Kidney (tissue), 14 donors: ENCODE data around the gene CDH12. TPM values are rescaled to one million over a fixed set of nuclear protein-coding genes. Genes with fewer than 3 reads are reported as not detected.
A peak's percentile ranks its signal among the peaks of the same experiment; 100 is the strongest.

Source experiments
- DNase-seq, 5 donors: peaks; one replicate each; pipeline ENCODE4 v3.0.0-alpha.2; 2013 to 2020
- FAIRE-seq: peaks from 2 replicates; lab custom pipeline; 2012; peaks lifted over from hg19 to GRCh38; lab: Jason Lieb, UNC
- H3K27ac ChIP-seq, 2 donors: one replicate each; pipeline ENCODE4 v1.7.0; 2013; ENCODE audit warnings: low read depth in 2 of 2, low read length in 2 of 2, inconsistent platforms in 1 of 2
- H3K27me3 ChIP-seq: one replicate; pipeline ENCODE4 v1.7.1; 2013; ENCODE audit warnings: low read length, inconsistent platforms; ENCODE audit not compliant: control insufficient read depth, insufficient read depth
- H3K36me3 ChIP-seq, 3 donors: one replicate each; pipeline versions ENCODE4 v1.7.0 to v1.7.1; 2013; ENCODE audit warnings: low read length in 3 of 3, control low read depth in 1 of 3, inconsistent platforms in 1 of 3; ENCODE audit not compliant: insufficient read depth in 3 of 3, control insufficient read depth in 2 of 3
- H3K4me1 ChIP-seq, 3 donors: one replicate each; pipeline versions ENCODE4 v1.7.0 to v1.7.1; 2013; ENCODE audit warnings: low read length in 3 of 3, inconsistent platforms in 1 of 3, low read depth in 1 of 3; ENCODE audit not compliant: control insufficient read depth in 2 of 3, insufficient read depth in 2 of 3
- H3K4me3 ChIP-seq, 3 donors: one replicate each; pipeline versions ENCODE4 v1.7.0 to v1.8.1; 2013; ENCODE audit warnings: low read length in 3 of 3, control low read depth in 1 of 3, inconsistent platforms in 1 of 3
- H3K9ac ChIP-seq, 3 donors: one replicate each; pipeline versions ENCODE4 v1.7.0 to v1.7.1; 2013; ENCODE audit warnings: low read length in 3 of 3, control low read depth in 1 of 3, inconsistent platforms in 1 of 3
- H3K9me3 ChIP-seq, 3 donors: one replicate each; pipeline versions ENCODE4 v1.7.0 to v1.7.1; 2013; ENCODE audit warnings: low read length in 3 of 3, control low read depth in 1 of 3, inconsistent platforms in 1 of 3; ENCODE audit not compliant: control insufficient read depth in 2 of 3, insufficient read depth in 1 of 3
- intact Hi-C: fragments of 100-400 bp; cut with DNase I; formaldehyde crosslinking; loops from one replicate; pipeline ENCODE4 v1.11.1; 2022
- polyA plus RNA-seq: library from polyadenylated mRNA; stranded (reverse); fragments of 350-450 nt; fragmentation: Illumina TruSeq; extraction: RNeasy Lipid Tissue Mini Kit (QIAGEN cat#74804); gene quantifications from one replicate; pipeline ENCODE4 v1.2.3, GENCODE V29; 2014; ENCODE audit warnings: low read depth, low replicate concordance; ENCODE audit not compliant: insufficient read depth
- total RNA-seq: library from RNA; stranded (reverse); fragmentation: NEBNext Ultra II Directional; extraction: Animal tissue kit (Norgen Biotek cat#: 25700); gene quantifications from one replicate; pipeline ENCODE4 v1.2.1, GENCODE V29; 2021
- TF ChIP-seq, protein P1 (sequence below): IDR thresholded peaks from 3 replicates; pipeline ENCODE4 v1.5.1; 2012; ENCODE audit warnings: mild to moderate bottlenecking, moderate library complexity, borderline replicate concordance; ENCODE audit not compliant: insufficient read depth; ENCODE audit errors: extremely low read depth
- donor health status: control.
- donor health status: control.
- donor health status: control.
- donor health status: control.
- donor health status: control.
- donor health status: DM: yes; HTN: yes; CAD: no.
- donor health status: Normal renal cell carcinoma (clear cell type).

The CDH12 gene
- total and polyA plus RNA-seq, 2 donors from 2014 or later: 0.17 TPM; not detected in 1

DNA sequence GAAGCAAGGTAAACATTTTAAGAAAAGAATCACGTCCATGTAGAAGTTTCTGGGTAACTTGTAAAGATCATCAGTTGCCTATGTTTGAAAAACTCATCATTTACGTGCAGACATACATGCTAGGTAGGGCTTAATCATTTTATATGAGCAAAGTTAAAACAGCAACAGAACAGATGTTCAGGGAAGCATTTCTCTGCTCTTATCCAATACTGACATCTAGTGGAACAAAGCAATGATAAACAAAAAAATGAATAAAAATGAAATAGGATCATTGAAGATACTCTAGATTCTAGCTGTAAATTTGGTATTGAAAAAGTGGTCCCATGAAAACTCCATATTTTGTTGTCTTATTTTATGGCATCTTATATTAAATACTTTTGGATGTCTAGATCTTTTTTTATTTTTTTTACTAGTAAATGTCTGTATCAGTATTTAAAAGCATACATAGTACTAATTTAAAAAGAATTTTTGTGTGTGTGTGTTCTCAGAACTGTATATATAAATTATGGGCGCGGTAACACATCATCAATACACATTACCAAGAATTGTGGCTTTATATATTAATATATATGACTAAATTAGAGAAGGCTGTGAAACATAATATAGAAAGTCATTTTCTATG, 1050.2 kb downstream of the CDH12 start:
- H3K9ac ChIP-seq: no peak overlapping the region
- no peaks in the 10 kb centered on the region for H3K36me3 ChIP-seq
- intact Hi-C loops: no loop called here
- TF ChIP-seq, protein P1, sequence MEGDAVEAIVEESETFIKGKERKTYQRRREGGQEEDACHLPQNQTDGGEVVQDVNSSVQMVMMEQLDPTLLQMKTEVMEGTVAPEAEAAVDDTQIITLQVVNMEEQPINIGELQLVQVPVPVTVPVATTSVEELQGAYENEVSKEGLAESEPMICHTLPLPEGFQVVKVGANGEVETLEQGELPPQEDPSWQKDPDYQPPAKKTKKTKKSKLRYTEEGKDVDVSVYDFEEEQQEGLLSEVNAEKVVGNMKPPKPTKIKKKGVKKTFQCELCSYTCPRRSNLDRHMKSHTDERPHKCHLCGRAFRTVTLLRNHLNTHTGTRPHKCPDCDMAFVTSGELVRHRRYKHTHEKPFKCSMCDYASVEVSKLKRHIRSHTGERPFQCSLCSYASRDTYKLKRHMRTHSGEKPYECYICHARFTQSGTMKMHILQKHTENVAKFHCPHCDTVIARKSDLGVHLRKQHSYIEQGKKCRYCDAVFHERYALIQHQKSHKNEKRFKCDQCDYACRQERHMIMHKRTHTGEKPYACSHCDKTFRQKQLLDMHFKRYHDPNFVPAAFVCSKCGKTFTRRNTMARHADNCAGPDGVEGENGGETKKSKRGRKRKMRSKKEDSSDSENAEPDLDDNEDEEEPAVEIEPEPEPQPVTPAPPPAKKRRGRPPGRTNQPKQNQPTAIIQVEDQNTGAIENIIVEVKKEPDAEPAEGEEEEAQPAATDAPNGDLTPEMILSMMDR: peak; percentile 29
- DNase-seq: peak in 2 of 5 donors; percentile 51 to 62
- no peaks in the 10 kb centered on the region for H3K27me3 ChIP-seq
- H3K27ac ChIP-seq: no peak overlapping the region
- FAIRE-seq: peak; percentile 78
- no peaks in the 10 kb centered on the region for H3K4me1 ChIP-seq
- H3K4me3 ChIP-seq: no peak overlapping the region
- no peaks in the 10 kb centered on the region for H3K9me3 ChIP-seq

DNA sequence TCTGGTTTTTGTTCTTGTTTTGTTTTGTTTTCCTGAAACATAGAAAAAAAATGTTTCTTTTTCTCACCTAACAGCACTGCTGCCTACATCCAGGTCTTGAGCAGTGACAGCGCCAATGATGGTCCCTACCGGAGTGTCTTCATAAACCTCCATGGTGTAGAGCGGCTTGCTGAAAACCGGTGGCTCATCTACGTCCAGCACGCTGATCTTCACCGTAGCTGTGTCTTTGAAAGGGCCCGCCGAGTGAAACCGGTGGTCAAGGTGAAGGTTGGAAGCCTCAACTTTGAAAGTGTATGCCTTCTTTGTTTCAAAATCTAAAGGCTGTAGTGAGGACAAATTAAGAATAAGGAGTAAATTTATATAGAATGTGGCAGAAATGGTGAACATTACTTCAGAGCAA, 1051.0 kb downstream of the CDH12 start:
- Histone ChIP-seq H3K36me3 (no peaks in the 10 kb centered on the region), H3K4me1 (no peaks in the 10 kb centered on the region), H3K9ac (no peak overlapping the region), H3K27me3 (no peaks in the 10 kb centered on the region), H3K27ac (no peak overlapping the region), H3K9me3 (no peaks in the 10 kb centered on the region), H3K4me3 (no peak overlapping the region)
- FAIRE-seq (no peak), DNase-seq (no peak)
- intact Hi-C loops: no loop called here
- TF ChIP-seq, protein P1: no peak

DNA sequence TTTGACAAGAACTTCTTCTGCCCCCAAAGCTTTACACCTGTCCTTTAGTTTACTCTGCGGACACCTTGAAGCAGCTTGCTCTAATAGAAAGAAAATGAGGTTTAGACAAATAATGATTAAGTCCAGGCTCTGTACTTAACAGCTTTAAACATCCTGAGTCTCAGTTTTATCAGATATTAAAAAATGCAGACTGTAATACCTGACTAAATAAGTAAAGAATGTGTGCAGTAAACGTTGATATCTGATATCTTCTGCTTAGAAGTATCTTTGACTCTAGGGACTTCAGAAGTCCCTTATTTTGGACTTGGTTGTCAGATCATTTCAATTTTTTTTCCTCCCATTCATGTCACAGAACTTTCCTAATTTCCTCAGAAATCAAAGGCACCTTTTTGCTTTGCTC, 1060.4 kb downstream of the CDH12 start:
- Histone ChIP-seq H3K36me3 (no peaks in the 10 kb centered on the region), H3K4me1 (no peaks in the 10 kb centered on the region), H3K27ac (no peak overlapping the region), H3K9me3 (no peaks in the 10 kb centered on the region), H3K9ac (no peak overlapping the region), H3K4me3 (no peak overlapping the region), H3K27me3 (no peaks in the 10 kb centered on the region)
- intact Hi-C loops: no loop called here
- DNase-seq (no peak), FAIRE-seq (no peak)
- TF ChIP-seq, protein P1: no peak

DNA sequence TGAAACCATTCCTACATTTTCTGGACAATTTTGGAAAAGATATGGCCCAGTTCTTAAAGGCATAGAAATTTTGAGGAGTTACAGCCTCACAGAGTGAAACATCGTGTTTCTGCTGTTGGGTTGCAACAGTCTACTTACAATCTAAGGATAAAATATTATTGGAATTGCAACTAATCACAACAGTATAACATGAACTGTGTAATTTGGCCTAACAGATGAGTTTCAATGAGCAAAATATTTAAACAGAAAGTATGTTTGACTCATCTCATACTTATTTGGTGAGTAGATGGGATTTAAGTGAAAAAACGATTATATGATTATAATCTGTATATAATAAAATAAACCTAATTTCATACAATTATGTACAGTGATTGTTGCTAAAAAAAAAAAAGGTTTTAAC, 1061.8 kb downstream of the CDH12 start:
- H3K36me3 ChIP-seq: no peaks in the 10 kb centered on the region
- no peaks in the 10 kb centered on the region for H3K27me3 ChIP-seq
- H3K4me1 ChIP-seq: no peaks in the 10 kb centered on the region
- H3K9me3 ChIP-seq: no peaks in the 10 kb centered on the region
- TF ChIP-seq, protein P1: no peak
- FAIRE-seq: no peak
- H3K27ac ChIP-seq: no peak overlapping the region
- H3K4me3 ChIP-seq: no peak overlapping the region
- no peak for DNase-seq
- no peak overlapping the region for H3K9ac ChIP-seq
- intact Hi-C loops: no loop called here
